Effector memory CD8-positive, alpha-beta T cell (primary cell): Measurements from ENCODE around the gene INF2.
"Not testable (repeated sequence)": the region's sequence is repeated elsewhere in the genome, so short reads cannot be mapped to it uniquely, and the experiment has no call there.

Experiments
- ATAC-seq: fragments of 150-1000 bp; cut with Tn5 transposase; replicated peaks from 2 replicates; pipeline ENCODE4 v1.10.0; 2021; ENCODE audit warnings: mild to moderate bottlenecking, moderate library complexity
- DNase-seq, 3 experiments: peaks; one replicate each; pipeline ENCODE4 v3.0.0; 2021
- H3K27ac Mint-ChIP-seq, 2 donors: one replicate each; pipeline ENCODE4 v1.8.0; 2022; ENCODE audit warnings: mild to moderate bottlenecking in 2 of 2, mixed read lengths in 2 of 2, moderate library complexity in 2 of 2
- H3K27me3 Mint-ChIP-seq, 2 donors: one replicate each; pipeline ENCODE4 v1.8.0; 2022; ENCODE audit warnings: mixed read lengths in 2 of 2
- H3K36me3 Mint-ChIP-seq: one replicate; pipeline ENCODE4 v1.8.0; 2022; ENCODE audit warnings: mild to moderate bottlenecking, moderate library complexity, mixed read lengths; ENCODE audit not compliant: insufficient read depth
- H3K4me1 Mint-ChIP-seq, 2 donors: one replicate each; pipeline ENCODE4 v1.8.0; 2022; ENCODE audit warnings: low read depth in 2 of 2, mixed read lengths in 2 of 2
- H3K4me3 Mint-ChIP-seq, 2 donors: one replicate each; pipeline ENCODE4 v1.8.0; 2022; ENCODE audit warnings: mild to moderate bottlenecking in 2 of 2, mixed read lengths in 2 of 2, moderate library complexity in 2 of 2
- H3K9me3 Mint-ChIP-seq, 2 donors: one replicate each; pipeline ENCODE4 v1.8.0; 2022; ENCODE audit warnings: mixed read lengths in 2 of 2

The INF2 gene

DNA sequence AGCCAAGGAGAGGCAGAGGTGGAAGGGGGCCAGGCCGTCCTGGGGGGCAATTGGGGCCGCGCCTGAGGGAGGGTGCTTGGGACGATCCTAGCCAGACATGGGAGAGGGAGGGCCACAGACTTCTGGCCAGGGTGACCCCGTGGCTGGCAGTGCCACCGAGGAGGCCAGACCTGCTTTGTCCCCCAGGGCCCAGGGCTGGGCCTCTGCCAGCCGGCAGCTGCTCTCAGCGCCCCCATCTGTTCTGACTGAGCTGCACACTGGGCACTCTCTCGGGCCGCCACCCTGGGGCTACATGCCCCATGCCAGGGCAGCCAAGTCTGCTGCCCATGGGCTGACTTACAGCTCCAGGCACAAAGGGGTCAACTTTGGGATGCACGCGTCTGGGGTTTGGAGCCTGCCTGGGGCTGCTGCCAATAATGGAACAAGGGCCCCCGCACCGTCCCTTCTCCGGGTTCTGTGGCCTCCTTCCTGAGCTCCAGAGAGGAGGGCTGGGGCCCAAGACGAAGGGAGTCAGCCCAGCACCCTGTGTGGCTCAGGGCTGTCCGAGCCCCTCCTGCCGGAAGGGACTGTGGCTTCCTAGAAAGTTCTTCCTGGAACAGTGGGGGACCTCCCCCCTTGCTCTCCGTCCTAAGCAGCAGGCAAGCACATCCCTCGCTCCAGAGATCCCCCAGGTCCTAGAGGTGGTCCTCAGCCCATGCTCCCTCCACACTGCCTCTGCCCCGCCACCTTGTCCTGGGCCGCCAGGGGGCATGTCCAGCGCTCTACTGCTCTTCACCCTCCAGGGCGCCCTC is 35.8 kb downstream of the INF2 start:
- Mint-ChIP-seq H3K27me3 (no peaks in the 10 kb centered on the region), H3K4me3 (peak overlapping the region; percentile 51 to 55), H3K4me1 (peaks cover 0 to 5% of the 10 kb centered on the region in 2 donors), H3K36me3 (no peaks in the 10 kb centered on the region), H3K27ac (no peak overlapping the region), H3K9me3 (no peaks in the 10 kb centered on the region)
- ATAC-seq (no peak), DNase-seq (no peak)

DNA sequence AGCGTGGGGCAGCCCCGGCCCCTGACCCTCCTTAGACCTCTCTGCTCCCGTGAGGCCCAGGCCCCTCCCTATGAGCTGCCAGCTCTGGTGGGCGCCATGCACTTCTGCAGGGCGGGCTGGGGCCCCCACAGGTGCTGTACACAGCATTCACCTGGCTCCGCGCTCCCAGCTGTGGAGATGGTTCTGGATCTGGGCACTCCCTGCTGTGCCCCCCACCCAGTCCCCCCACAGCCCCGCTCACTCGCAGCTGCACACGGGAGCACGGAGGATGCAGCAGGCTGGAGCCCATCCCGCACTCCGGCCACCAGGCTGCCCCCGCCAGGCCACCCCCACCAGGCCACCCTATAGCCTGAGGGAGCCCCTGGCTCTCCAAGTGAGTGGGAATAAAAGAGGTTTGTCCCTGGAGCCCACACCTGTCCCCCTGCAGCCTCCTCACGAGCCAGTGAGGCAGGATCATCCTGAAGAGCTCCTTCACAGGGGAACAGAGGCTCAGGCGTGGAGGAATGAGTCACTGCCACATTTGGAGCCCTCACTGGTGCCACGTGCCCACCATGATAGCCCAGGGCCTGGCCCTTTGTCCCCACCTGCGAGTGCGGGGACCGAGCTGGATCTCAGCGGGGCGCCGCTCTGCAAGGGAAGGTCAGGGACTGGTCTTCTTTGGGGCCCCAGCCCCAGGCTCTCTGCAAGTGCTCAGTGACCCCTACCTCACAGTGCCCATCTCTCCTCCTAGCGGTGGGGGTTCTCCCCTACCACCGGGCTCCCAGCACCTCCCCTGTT is 36.5 kb downstream of the INF2 start:
- H3K27ac Mint-ChIP-seq: no peak overlapping the region
- H3K27me3 Mint-ChIP-seq: no peaks in the 10 kb centered on the region
- peak overlapping the region; percentile 51 to 55 for H3K4me3 Mint-ChIP-seq
- H3K36me3 Mint-ChIP-seq: no peaks in the 10 kb centered on the region
- peaks cover 0 to 5% of the 10 kb centered on the region in 2 donors for H3K4me1 Mint-ChIP-seq
- ATAC-seq (no peak), DNase-seq (no peak)
- H3K9me3 Mint-ChIP-seq: no peaks in the 10 kb centered on the region

DNA sequence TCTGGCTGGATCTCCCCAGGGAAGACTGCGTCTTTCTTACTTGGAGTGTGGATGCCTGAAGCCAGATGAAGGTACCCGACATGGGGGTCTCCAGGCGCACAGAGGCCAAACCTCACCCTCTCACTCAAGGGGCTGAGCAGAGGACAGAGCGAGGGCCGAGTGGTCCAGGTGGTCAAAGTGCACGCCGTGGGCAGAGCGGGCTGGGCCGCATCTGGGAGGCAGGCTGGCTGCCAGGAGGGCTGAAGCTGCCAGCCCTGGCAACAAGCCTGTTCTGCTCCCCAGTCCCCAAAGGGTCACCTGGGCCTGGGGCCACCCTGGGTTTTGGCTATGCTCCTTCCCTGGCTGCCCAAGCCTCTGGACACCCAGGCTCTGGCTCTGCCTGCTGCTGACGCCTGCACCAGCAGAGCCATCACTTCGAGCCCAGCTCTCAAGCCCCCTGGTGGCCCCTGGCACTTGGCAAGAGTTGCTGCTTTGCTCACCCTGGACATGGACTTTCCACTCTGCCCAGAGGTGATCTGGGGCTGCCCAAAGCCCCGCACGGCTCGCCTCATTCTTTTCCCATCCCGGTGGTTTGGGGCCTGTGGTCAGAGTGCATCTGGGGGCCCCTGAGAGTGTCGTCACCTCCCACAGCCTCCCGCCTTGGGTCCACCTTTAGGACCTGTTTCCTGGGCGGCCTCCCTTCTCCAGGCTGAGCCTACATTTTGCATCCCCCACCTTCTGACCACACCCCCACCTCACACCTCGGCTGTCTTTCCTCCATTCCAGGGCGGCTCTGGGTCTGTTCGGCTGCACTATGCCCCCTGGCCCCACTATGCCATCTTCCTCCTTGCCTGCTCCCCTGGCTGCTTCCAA is 37.4 kb downstream of the INF2 start:
- Mint-ChIP-seq H3K9me3 (no peaks in the 10 kb centered on the region), H3K27ac (no peak overlapping the region), H3K36me3 (no peaks in the 10 kb centered on the region), H3K4me1 (peaks cover 0 to 5% of the 10 kb centered on the region in 2 donors), H3K4me3 (peak overlapping the region in 1 of 2 donors; percentile 21), H3K27me3 (no peaks in the 10 kb centered on the region)
- DNase-seq (no peak), ATAC-seq (no peak)

DNA sequence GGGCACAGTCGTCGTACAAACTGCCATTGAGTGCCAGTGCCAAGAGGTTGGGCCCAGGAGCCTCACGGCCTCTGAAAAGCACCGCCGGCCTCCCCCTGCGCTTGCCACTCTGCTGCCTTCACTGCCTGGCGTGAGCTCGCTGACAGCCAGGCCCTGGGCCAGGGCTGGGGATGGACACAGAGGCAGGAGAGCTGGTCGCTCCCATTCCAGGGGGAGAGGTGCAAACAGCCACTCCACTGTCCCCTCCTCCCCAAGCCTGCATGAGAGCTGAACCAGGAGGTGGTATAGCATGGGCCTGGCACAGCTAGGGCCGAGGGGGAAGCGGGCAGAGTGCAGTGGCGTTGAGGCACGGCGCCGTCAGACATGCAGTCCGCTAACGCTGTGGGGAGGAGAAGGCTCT is 39.2 kb downstream of the INF2 start:
- peak overlapping the region in 1 of 2 donors; percentile 38 for H3K27ac Mint-ChIP-seq
- peaks cover 0 to 5% of the 10 kb centered on the region in 2 donors for H3K4me1 Mint-ChIP-seq
- no peaks in the 10 kb centered on the region for H3K27me3 Mint-ChIP-seq
- no peak for DNase-seq
- no peaks in the 10 kb centered on the region for H3K9me3 Mint-ChIP-seq
- H3K36me3 Mint-ChIP-seq: no peaks in the 10 kb centered on the region
- no peak for ATAC-seq
- no peak overlapping the region for H3K4me3 Mint-ChIP-seq

DNA sequence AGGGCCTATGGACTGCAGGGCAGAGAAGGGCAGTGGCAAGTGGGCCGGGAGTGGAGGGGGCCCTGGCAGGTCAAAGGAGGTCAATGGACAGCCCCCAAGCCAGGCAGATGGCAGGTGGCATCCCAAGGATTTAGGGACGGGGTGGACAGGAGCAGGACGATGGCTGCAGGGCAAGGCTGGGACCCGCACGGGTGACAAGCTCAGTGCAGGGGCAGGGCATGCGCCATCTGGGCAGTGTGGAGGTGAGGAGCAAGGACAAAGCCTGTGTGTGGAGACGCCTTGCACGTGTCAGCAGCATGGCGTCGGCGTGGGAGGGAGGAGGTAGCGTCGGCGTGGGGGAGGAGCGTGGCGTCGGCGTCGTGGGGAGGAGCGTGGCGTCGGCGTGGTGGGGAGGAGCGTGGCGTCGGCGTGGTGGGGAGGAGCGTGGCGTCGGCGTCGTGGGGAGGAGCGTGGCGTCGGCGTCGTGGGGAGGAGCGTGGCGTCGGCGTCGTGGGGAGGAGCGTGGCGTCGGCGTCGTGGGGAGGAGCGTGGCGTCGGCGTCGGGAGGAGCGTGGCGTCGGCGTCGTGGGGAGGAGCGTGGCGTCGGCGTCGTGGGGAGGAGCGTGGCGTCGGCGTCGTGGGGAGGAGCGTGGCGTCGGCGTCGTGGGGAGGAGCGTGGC is 39.9 kb downstream of the INF2 start:
- ATAC-seq, H3K4me1 Mint-ChIP-seq, H3K4me3 Mint-ChIP-seq, H3K36me3 Mint-ChIP-seq, H3K27me3 Mint-ChIP-seq, DNase-seq, H3K9me3 Mint-ChIP-seq: not testable (repeated sequence)
- H3K27ac Mint-ChIP-seq: peak overlapping the region in 1 of 2 donors; percentile 38

DNA sequence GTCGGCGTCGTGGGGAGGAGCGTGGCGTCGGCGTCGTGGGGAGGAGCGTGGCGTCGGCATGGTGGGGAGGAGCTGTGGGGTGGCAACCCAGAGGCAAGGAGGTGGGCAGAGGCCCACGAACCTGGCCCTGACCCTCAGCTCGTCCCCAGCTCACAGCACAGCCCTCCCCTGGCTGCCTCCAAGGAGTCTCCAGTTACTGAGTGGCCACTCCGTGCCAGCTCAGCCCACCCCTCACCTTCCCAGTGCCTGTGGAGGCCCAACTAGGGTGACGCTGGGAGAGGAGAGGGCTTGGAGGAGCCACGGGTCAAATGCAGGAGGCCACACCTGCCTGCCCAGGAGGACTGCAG is 40.4 kb downstream of the INF2 start:
- H3K9me3 Mint-ChIP-seq: no peaks in the 10 kb centered on the region
- H3K4me1 Mint-ChIP-seq: peaks cover 0 to 5% of the 10 kb centered on the region in 2 donors
- ATAC-seq (no peak), DNase-seq (no peak)
- no peaks in the 10 kb centered on the region for H3K27me3 Mint-ChIP-seq
- H3K27ac Mint-ChIP-seq: no peak overlapping the region
- H3K4me3 Mint-ChIP-seq: no peak overlapping the region
- no peaks in the 10 kb centered on the region for H3K36me3 Mint-ChIP-seq

DNA sequence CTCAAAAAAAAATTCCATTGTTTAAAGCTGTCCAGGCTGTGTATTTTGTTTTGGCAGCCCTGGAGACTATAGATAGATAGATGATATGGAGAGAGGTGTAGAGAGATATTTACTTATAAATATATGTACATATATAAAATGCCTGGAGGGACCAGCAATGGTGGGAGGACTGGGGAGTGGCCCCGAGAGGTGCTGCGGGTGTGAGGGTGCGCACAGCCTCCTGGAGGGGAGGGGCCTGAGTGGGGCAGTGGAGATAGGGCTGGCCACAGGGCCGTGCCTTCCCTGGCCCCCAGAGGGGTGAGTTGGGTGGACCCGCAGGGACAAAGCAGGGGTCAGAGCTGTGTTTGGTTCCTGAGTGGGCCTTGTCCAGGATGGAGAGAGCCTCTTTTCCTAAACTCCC is 41.1 kb downstream of the INF2 start:
- Mint-ChIP-seq H3K27ac (no peak overlapping the region), H3K4me1 (peaks cover 0 to 5% of the 10 kb centered on the region in 2 donors), H3K9me3 (no peaks in the 10 kb centered on the region), H3K4me3 (no peak overlapping the region), H3K27me3 (peaks cover 0 to under 1% of the 10 kb centered on the region in 2 donors), H3K36me3 (no peaks in the 10 kb centered on the region)
- ATAC-seq: no peak
- no peak for DNase-seq

DNA sequence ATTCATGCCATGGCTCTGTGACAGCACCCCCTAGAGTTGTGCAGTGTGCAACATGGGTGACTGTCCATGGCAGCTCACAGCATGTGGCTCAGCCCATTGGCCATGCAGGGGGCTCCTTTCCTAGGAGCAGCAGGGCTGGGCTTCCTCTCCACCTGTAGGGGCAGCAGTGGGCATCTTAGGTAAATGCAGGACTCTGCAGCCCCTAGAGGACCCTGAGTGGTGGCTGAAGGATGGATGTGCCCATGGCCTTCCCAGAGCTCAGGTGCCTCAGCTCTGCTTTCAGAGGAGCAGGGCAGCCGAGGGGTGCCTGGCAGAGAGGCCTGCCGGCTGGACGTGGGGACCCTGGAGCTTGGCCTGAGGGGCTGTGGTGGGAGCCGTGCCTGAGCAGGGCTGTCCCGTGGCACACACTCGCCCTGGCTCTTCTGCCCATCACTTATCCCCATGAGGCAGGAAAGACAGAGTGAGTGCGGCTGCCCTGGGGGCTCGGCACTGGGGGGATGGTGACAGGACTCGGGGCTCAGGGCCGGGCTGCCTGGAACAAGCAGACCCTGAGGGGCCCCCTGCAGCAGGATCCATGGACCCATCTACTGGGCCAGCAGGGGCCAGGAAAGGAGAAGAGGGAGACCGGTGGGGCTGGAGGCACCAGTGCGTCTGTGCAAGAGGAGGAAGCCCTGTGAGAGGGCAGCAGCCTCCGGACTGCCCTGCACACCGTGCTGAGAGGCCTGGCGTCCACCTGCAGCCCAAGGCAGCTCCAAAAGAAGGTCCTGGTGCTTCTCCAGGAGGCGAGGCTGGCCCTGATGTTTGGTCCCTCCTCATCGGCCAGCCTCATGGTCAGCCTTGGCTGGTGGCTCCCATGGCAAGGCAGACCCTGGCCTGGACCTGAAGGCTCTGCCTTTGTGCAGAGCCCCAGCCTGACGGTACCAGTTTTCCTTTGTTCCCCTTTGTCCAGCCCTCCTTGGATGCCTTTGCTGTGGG is 42.2 kb downstream of the INF2 start:
- Mint-ChIP-seq H3K4me3 (no peak overlapping the region), H3K9me3 (no peaks in the 10 kb centered on the region), H3K27ac (no peak overlapping the region), H3K27me3 (peaks cover 0 to 8% of the 10 kb centered on the region in 2 donors), H3K4me1 (peaks cover 0 to 5% of the 10 kb centered on the region in 2 donors), H3K36me3 (no peaks in the 10 kb centered on the region)
- ATAC-seq (peak; percentile 27), DNase-seq (no peak)

DNA sequence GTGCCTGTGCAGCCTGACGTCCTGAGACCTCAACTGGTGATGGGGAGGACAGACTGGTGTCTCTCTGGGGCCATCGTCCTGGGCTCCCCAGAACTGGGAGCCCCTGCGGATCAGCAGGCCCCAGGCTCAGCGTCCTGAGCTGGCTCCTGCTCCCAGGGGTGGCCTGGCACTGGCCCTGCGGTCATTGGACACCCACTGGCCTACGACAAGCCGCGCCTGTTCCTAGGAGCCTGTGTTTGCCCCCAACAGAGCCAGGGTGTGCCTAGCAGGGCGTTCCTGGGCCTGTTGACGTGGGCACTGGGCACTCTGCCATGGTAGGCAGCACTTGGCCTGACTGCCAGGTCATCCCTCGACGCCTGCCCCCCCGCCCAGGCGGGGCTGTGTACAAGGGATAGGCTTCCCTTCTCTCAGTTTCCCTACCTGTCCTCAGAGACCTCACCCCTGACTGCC is 43.0 kb downstream of the INF2 start:
- Mint-ChIP-seq H3K4me3 (no peak overlapping the region), H3K27ac (no peak overlapping the region), H3K36me3 (no peaks in the 10 kb centered on the region), H3K27me3 (peaks cover 0 to 8% of the 10 kb centered on the region in 2 donors), H3K9me3 (no peaks in the 10 kb centered on the region), H3K4me1 (peaks cover 0 to 5% of the 10 kb centered on the region in 2 donors)
- ATAC-seq (no peak), DNase-seq (no peak)

DNA sequence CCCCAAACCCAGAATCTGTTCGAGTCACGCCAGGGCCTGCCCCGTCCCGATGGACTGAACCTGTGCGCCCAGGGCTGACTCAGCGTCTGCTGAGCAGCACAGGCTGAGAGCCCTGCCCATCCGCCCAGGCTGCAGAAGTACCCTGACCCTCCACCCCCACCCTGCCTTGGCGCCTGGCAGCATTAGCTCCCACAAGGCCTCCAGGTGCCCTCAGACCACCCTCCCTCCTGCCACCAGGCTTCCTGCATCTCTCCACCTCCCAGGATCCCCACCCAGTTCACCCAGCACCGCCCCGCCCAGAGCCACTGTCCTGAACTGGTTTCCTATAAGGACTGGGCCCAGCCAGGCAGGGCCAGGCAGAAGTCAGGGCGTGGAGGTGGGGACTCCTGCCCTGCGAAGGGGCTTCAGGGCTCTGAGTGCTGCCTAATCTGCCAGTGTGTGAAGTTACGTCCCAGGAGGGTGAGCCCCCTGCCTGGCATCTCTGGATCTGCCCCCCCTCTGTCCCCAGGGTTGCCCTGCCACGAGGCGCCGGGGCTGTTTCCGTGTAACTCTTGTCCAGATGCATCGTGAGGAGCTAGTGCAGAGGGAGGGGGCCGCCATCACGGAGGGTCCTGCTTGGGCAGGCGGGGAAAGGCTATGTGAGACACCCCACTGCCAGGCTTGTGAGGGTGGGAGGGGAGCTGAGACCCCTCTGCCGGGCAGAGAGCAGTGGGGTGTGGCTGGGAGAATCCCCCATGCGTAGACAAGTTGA is 43.7 kb downstream of the INF2 start:
- DNase-seq: no peak
- H3K4me1 Mint-ChIP-seq: no peaks in the 10 kb centered on the region
- peak overlapping the region in 1 of 2 donors; percentile 12 for H3K27ac Mint-ChIP-seq
- ATAC-seq: no peak
- no peaks in the 10 kb centered on the region for H3K9me3 Mint-ChIP-seq
- H3K27me3 Mint-ChIP-seq: peaks cover 0 to 8% of the 10 kb centered on the region in 2 donors
- no peak overlapping the region for H3K4me3 Mint-ChIP-seq
- no peaks in the 10 kb centered on the region for H3K36me3 Mint-ChIP-seq

DNA sequence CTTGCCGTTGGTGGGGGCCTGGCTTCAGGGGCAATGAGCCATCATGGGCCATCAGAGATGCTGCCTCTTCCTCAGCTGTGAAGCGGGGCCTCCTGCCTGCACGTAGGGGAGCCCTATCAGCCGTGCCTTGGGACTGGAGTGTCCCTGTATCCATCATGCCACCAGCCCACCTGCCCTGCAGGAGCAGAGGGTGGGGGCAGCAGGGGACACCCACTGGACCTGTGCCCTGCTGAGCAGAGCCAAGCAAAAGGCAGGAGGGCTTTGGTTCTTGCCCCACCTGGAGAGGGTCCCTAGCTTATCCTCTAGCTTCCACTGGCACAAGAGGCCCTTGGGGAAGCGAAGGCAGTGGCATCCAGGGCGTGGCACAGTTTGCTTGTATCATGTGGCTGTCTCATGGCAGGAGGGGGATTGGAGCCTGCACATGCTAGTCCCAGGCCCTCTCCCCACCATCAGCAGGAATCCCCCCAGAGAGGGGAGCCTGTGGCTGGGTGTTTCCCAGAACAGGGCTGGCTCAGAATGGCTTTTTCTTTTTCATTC is 44.7 kb downstream of the INF2 start:
- Mint-ChIP-seq H3K36me3 (no peaks in the 10 kb centered on the region), H3K4me1 (no peaks in the 10 kb centered on the region), H3K4me3 (no peak overlapping the region), H3K27ac (peak overlapping the region in 1 of 2 donors; percentile 12), H3K9me3 (no peaks in the 10 kb centered on the region), H3K27me3 (peaks cover 0 to 8% of the 10 kb centered on the region in 2 donors)
- ATAC-seq: no peak
- DNase-seq: no peak
